ENCODE measurements around the gene PRCD. TPM values are rescaled to one million over a fixed set of nuclear protein-coding genes. Genes with fewer than 3 reads are reported as not detected.
A peak's percentile ranks its signal among the peaks of the same experiment; 100 is the strongest.

The PRCD gene
- total and polyA plus RNA-seq, 12 donors, result 1.5 to 17.3 (median 2.6) TPM

DNA sequence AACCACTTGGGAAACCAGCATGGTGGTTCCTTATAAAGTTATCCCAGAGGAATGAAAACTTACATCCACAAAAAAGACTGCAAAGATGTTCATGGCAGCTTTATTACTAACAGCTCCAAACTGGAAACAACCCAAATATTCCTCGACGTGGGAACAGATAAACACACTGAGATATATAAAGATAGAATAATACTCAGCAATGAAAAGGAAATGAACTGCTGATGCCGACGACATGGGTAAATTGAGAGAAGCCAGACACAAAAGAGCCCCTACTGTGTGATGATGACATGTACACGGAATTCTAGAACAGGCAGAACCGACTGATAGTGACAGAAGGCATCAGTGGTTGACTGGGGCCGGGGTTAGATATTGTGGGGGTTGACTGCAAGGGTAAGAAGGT, 9.7 kb downstream of the PRCD start:
- H3K27me3 ChIP-seq, result peaks cover 0 to 5% (median 0%) of the 10 kb centered on the region in 7 donors
- ATAC-seq (no peak), DNase-seq (no peak)
- peaks cover 26 to 59% (median 47%) of the 10 kb centered on the region in 9 donors for H3K4me1 ChIP-seq
- intact Hi-C loops (cut with DNase I), result loop anchor here in 1 of 10 donors (10.0 kb wide), 1 partner anchor 175 kb away; the partner anchor contains the start of genes JMJD6 and METTL23
- TF ChIP-seq CTCF (IDR thresholded peaks at IDR 0.05), result no peak
- H3K9me3 ChIP-seq, result no peaks in the 10 kb centered on the region
- H3K27ac ChIP-seq, result no peak overlapping the region
- WGBS, 2 donors, result 74 to 75% methylated on average over 7 of the region's 7 CpGs
- no peaks in the 10 kb centered on the region for H3K36me3 ChIP-seq
- no peak overlapping the region for H3K4me3 ChIP-seq

GRCh38 chr17:76550712-76551615, 11.1 kb downstream of the PRCD start:
- H3K4me1 ChIP-seq, result peaks cover 14 to 46% (median 34%) of the 10 kb centered on the region in 9 donors
- peak overlapping the region in 1 of 10 donors; percentile 19 for H3K4me3 ChIP-seq
- DNase-seq, result no peak
- peak overlapping the region in 2 of 10 donors; percentile 35 for H3K27ac ChIP-seq
- H3K36me3 ChIP-seq, result no peaks in the 10 kb centered on the region
- H3K9me3 ChIP-seq, result no peaks in the 10 kb centered on the region
- TF ChIP-seq CTCF (IDR thresholded peaks at IDR 0.05), result no peak
- intact Hi-C loops (cut with DNase I), result loop anchor here in 3 of 10 donors (10.0 kb wide), 2 partner anchors 74 to 164 kb away; partner anchors contain the start of gene MXRA7 (in 1 of the 3)
- no peaks in the 10 kb centered on the region for H3K27me3 ChIP-seq
- 69 to 71% methylated on average over 15 of the region's 15 CpGs for WGBS, 2 donors
- ATAC-seq, result no peak

DNA sequence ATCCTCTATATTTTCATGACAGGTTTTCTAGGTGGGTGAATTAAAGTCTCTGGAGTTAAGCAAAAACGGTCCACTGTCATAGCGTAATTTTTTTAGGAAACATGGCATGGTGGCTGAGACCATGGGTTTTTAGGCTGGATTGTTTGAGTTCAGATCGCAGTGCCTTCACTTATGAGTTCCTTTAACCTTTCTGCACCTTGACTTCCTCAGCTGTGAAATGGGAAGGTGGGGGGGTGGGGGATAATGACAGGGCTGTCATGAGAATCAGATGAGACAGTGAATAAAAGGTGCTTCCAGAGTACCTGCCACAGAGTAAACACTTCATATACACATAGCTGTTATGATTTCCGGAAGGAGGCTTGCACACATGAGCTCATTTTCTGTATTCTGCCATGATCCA, 11.8 kb downstream of the PRCD start:
- Histone ChIP-seq H3K27ac (peak overlapping the region in 1 of 10 donors; percentile 35), H3K4me1 (peaks cover 11 to 43% (median 32%) of the 10 kb centered on the region in 9 donors), H3K4me3 (no peak overlapping the region), H3K36me3 (no peaks in the 10 kb centered on the region), H3K9me3 (no peaks in the 10 kb centered on the region), H3K27me3 (no peaks in the 10 kb centered on the region)
- DNase-seq, result no peak
- no peak for TF ChIP-seq CTCF (IDR thresholded peaks at IDR 0.05)
- intact Hi-C loops (cut with DNase I), result loop anchor here in 3 of 10 donors (10.0 kb wide), 2 partner anchors 73 to 163 kb away; partner anchors contain the start of gene MXRA7 (in 1 of the 3)
- ATAC-seq, result no peak
- 90 to 92% methylated on average over 4 of the region's 4 CpGs for WGBS, 2 donors

- no peak overlapping the region for H3K4me3 ChIP-seq
- no peaks in the 10 kb centered on the region for H3K36me3 ChIP-seq
- WGBS, 2 donors, result 85 to 87% methylated on average over 8 of the region's 8 CpGs
- H3K4me1 ChIP-seq, result peaks cover 5 to 41% (median 33%) of the 10 kb centered on the region in 9 donors
- no peaks in the 10 kb centered on the region for H3K9me3 ChIP-seq
- intact Hi-C loops (cut with DNase I), result loop anchor here in 3 of 10 donors (10.0 kb wide), 2 partner anchors 71 to 161 kb away; partner anchors contain the start of gene MXRA7 (in 1 of the 3)
- TF ChIP-seq CTCF (IDR thresholded peaks at IDR 0.05), result no peak
- ATAC-seq, result no peak
- DNase-seq, result no peak
- peak overlapping the region in 7 of 10 donors; percentile 16 to 76 (median 58) for H3K27ac ChIP-seq
- H3K27me3 ChIP-seq, result no peaks in the 10 kb centered on the region
Measured at GRCh38 chr17:76553178-76553908, 13.5 kb downstream of the PRCD start.
